Thoracic aorta (tissue), 2 donors: ENCODE data around the gene BACE1. TPM values are rescaled to one million over a fixed set of nuclear protein-coding genes. Genes with fewer than 3 reads are reported as not detected.

ENCODE experiments used
- ATAC-seq: fragments of 150-250 bp; one replicate; pipeline ENCODE4 v1.8.0; 2017; ENCODE audit warnings: low read depth; ENCODE audit not compliant: insufficient number of reproducible peaks, low FRiP score
- DNase-seq: peaks from one replicate; pipeline ENCODE4 v3.0.0-alpha.2; 2020; ENCODE audit warnings: low spot score
- H3K27ac ChIP-seq, 2 donors: fragments of 200-600 bp; sonication (generic); 1 replicate in 1 of 2; 2 replicates in 1 of 2; pipeline ENCODE4 v1.5.1; 2016; ENCODE audit warnings: mild to moderate bottlenecking in 2 of 2, moderate library complexity in 2 of 2
- H3K27me3 ChIP-seq: fragments of 200-600 bp; sonication (generic); replicated peaks from 2 replicates; pipeline ENCODE4 v1.6.0; 2016; ENCODE audit warnings: mild to moderate bottlenecking; ENCODE audit not compliant: insufficient read depth
- H3K36me3 ChIP-seq: fragments of 200-600 bp; sonication (generic); one replicate; pipeline ENCODE4 v1.5.1; 2016
- H3K4me1 ChIP-seq, 2 donors: fragments of 200-600 bp; sonication (generic); 1 replicate in 1 of 2; 2 replicates in 1 of 2; pipeline versions ENCODE4 v1.5.1 to v1.6.0; 2016; ENCODE audit warnings: low read depth in 2 of 2, mild to moderate bottlenecking in 1 of 2; ENCODE audit not compliant: control insufficient read depth in 1 of 2
- H3K4me3 ChIP-seq: fragments of 200-600 bp; sonication (generic); 2 replicates; pipeline ENCODE4 v1.5.1; 2016; ENCODE audit warnings: mild to moderate bottlenecking
- H3K9me3 ChIP-seq: fragments of 200-600 bp; sonication (generic); 2 replicates; pipeline ENCODE4 v1.5.1; 2016
- total RNA-seq, 2 donors: library from RNA; depleted of rRNA; stranded (reverse); fragments of >200 nt; gene quantifications; one replicate each; pipeline versions ENCODE4 v1.1.0 to v1.2.3, GENCODE V29; 2016
- TF ChIP-seq, protein P1 (sequence below): fragments of 200-600 bp; sonication (generic); IDR thresholded peaks from one replicate; pipeline ENCODE4 v1.5.1; 2019; ENCODE audit warnings: antibody characterized with exemption

BACE1 gene
- total RNA-seq, 2 donors from 2014 or later, result 37.2 to 67.3 TPM

- TF ChIP-seq, protein P1, sequence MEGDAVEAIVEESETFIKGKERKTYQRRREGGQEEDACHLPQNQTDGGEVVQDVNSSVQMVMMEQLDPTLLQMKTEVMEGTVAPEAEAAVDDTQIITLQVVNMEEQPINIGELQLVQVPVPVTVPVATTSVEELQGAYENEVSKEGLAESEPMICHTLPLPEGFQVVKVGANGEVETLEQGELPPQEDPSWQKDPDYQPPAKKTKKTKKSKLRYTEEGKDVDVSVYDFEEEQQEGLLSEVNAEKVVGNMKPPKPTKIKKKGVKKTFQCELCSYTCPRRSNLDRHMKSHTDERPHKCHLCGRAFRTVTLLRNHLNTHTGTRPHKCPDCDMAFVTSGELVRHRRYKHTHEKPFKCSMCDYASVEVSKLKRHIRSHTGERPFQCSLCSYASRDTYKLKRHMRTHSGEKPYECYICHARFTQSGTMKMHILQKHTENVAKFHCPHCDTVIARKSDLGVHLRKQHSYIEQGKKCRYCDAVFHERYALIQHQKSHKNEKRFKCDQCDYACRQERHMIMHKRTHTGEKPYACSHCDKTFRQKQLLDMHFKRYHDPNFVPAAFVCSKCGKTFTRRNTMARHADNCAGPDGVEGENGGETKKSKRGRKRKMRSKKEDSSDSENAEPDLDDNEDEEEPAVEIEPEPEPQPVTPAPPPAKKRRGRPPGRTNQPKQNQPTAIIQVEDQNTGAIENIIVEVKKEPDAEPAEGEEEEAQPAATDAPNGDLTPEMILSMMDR, result no peak
- Histone ChIP-seq H3K9me3 (no peaks in the 10 kb centered on the region), H3K27ac (no peak overlapping the region), H3K36me3 (peaks cover 3% of the 10 kb centered on the region), H3K27me3 (no peaks in the 10 kb centered on the region), H3K4me3 (peak overlapping the region; percentile 53), H3K4me1 (peaks cover 0 to 10% of the 10 kb centered on the region in 2 donors)
- DNase-seq (no peak), ATAC-seq (no peak)
Observed at GRCh38 chr11:117300283-117300663, 15.8 kb downstream of the BACE1 start.

- H3K4me3 ChIP-seq, result peak overlapping the region; percentile 53
- ATAC-seq, result no peak
Observed at GRCh38 chr11:117299351-117300282, 16.4 kb downstream of the BACE1 start.

GRCh38 chr11:117298195-117298594, 17.9 kb downstream of the BACE1 start:
- ATAC-seq, result no peak
- no peak for DNase-seq
- Histone ChIP-seq H3K27ac (no peak overlapping the region), H3K9me3 (no peaks in the 10 kb centered on the region), H3K4me1 (peaks cover 0 to 10% of the 10 kb centered on the region in 2 donors), H3K36me3 (peaks cover 8% of the 10 kb centered on the region), H3K4me3 (no peak overlapping the region), H3K27me3 (no peaks in the 10 kb centered on the region)
- TF ChIP-seq, protein P1, result no peak

More at GRCh38 chr11:117299351-117300282, 16.4 kb downstream of the BACE1 start:
- Histone ChIP-seq H3K9me3 (no peaks in the 10 kb centered on the region), H3K27ac (no peak overlapping the region), H3K27me3 (no peaks in the 10 kb centered on the region), H3K36me3 (peaks cover 8% of the 10 kb centered on the region), H3K4me1 (peaks cover 0 to 10% of the 10 kb centered on the region in 2 donors)
- no peak for DNase-seq
- TF ChIP-seq, protein P1, result no peak

DNA sequence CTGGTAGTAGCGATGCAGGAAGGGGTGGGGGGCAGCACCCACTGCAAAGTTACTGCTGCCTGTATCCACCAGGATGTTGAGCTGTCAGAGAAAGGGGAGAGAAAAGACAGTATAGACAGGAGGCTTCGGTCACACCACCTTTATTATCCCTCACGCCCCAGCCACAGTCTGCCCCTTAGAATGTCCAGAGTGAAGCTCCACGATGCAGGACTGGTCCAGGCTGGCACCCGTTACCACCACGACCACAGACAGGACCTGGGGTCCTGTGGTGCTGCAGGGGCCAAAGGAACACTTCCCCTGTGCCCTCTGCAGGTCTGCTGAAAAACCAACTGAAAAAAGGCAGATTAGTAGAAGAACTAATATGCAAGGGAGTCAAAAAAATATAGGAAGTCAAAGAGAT, 19.2 kb downstream of the BACE1 start:
- Histone ChIP-seq H3K27ac (no peak overlapping the region), H3K4me1 (peaks cover 0 to 10% of the 10 kb centered on the region in 2 donors), H3K9me3 (no peaks in the 10 kb centered on the region), H3K36me3 (peaks cover 8% of the 10 kb centered on the region), H3K4me3 (no peak overlapping the region), H3K27me3 (no peaks in the 10 kb centered on the region)
- ATAC-seq, result no peak
- DNase-seq, result no peak
- TF ChIP-seq, protein P1, result no peak

DNA sequence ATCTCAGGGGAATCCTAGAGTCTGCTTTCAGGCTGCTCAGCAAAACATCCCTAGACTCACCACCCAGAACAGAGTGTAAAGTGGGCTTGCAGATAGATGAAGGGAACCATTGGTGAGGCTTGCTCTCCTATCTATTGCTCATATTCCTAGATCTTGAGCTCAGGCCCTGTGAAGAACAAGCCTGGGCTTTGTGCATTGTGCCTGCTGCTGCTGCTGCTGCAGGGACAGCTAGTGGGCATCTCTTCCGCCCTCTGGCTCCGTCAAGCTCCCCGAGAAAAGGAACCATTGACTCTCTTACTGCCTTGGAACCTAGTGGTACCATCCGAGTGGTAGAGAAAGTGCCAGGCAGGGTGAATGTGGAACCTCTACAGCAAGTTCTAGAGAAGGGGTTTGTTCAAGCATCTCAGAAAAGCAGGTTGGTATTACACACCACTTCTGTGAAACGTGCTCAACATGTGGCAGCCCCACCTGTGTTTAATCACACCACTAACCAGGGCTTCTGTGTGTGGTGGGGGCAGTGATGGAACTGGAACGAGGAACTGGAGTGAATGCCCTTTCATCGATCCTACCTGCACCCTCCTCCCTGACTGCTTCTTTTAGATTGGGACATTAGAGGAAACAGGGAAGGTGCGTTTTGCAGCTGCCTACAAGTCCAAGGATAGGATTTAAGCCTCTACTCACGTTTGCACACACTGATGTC, 20.5 kb downstream of the BACE1 start:
- Histone ChIP-seq H3K27ac (no peak overlapping the region), H3K4me3 (no peak overlapping the region), H3K27me3 (no peaks in the 10 kb centered on the region), H3K4me1 (peaks cover 0 to 7% of the 10 kb centered on the region in 2 donors), H3K36me3 (peaks cover 16% of the 10 kb centered on the region), H3K9me3 (no peaks in the 10 kb centered on the region)
- DNase-seq, result no peak
- ATAC-seq, result no peak
- TF ChIP-seq, protein P1, result no peak
